H9 (cell line): ENCODE data around the gene SLC9A2. TPM values are rescaled to one million over a fixed set of nuclear protein-coding genes. Genes with fewer than 3 reads are reported as not detected.

Source experiments
- DNase-seq: peaks from one replicate; pipeline ENCODE4 v3.0.0-alpha.2; 2017
- H2AFZ ChIP-seq: one replicate; pipeline ENCODE4 v1.6.1; 2013; ENCODE audit warnings: mild to moderate bottlenecking, low read length, control low read depth, moderate library complexity
- H2AK5ac ChIP-seq: 2 replicates; pipeline ENCODE4 v1.6.1; 2013; ENCODE audit warnings: low read length, control low read depth, mixed read lengths; ENCODE audit not compliant: insufficient read length
- H2BK120ac ChIP-seq: one replicate; pipeline ENCODE4 v1.6.1; 2013; ENCODE audit warnings: low read depth, mild to moderate bottlenecking, low read length, control low read depth, inconsistent platforms; ENCODE audit not compliant: poor library complexity, severe bottlenecking
- H2BK12ac ChIP-seq: 2 replicates; pipeline ENCODE4 v1.6.1; 2013; ENCODE audit warnings: low read length, control low read depth, mixed read lengths, low read depth; ENCODE audit not compliant: insufficient read length
- H2BK15ac ChIP-seq: 2 replicates; pipeline ENCODE4 v1.6.1; 2013; ENCODE audit warnings: low read depth, low read length, control low read depth
- H2BK20ac ChIP-seq: one replicate; pipeline ENCODE4 v1.6.1; 2013; ENCODE audit warnings: low read depth, mild to moderate bottlenecking, low read length, control low read depth, inconsistent platforms; ENCODE audit not compliant: poor library complexity, severe bottlenecking
- H2BK5ac ChIP-seq: 2 replicates; pipeline ENCODE4 v1.6.1; 2013; ENCODE audit warnings: low read length, control low read depth, mixed read lengths; ENCODE audit not compliant: insufficient read length
- H3K14ac ChIP-seq: 2 replicates; pipeline ENCODE4 v1.6.1; 2013; ENCODE audit warnings: low read length, control low read depth; ENCODE audit not compliant: insufficient read depth
- H3K18ac ChIP-seq: 2 replicates; pipeline ENCODE4 v1.6.1; 2013; ENCODE audit warnings: low read depth, mild to moderate bottlenecking, mixed read lengths, low read length, control low read depth; ENCODE audit not compliant: insufficient read length
- H3K23ac ChIP-seq: 2 replicates; pipeline ENCODE4 v1.6.1; 2013; ENCODE audit warnings: low read length, control low read depth, mixed read lengths, low read depth; ENCODE audit not compliant: insufficient read length
- H3K23me2 ChIP-seq: 2 replicates; pipeline ENCODE4 v1.6.1; 2013; ENCODE audit warnings: low read depth, mild to moderate bottlenecking, mixed read lengths, low read length, control low read depth; ENCODE audit not compliant: insufficient read length, poor library complexity, severe bottlenecking
- H3K27ac ChIP-seq: 2 replicates; pipeline ENCODE4 v1.5.1; 2013; ENCODE audit warnings: low read length, control low read depth, mixed read lengths, low read depth; ENCODE audit not compliant: insufficient read length
- H3K27me3 ChIP-seq: 2 replicates; pipeline ENCODE4 v1.6.1; 2013; ENCODE audit warnings: low read length, control low read depth, inconsistent platforms; ENCODE audit not compliant: insufficient read depth
- H3K4ac ChIP-seq: 2 replicates; pipeline ENCODE4 v1.6.1; 2013; ENCODE audit warnings: low read depth, mild to moderate bottlenecking, control low read depth, inconsistent platforms, low read length, moderate library complexity
- H3K4me1 ChIP-seq: 2 replicates; pipeline ENCODE4 v1.6.1; 2013; ENCODE audit warnings: low read length, control low read depth, inconsistent platforms; ENCODE audit not compliant: insufficient read depth
- H3K4me2 ChIP-seq: 2 replicates; pipeline ENCODE4 v1.6.1; 2013; ENCODE audit warnings: low read length, control low read depth, mixed read lengths; ENCODE audit not compliant: insufficient read length, insufficient read depth
- H3K56ac ChIP-seq: 2 replicates; pipeline ENCODE4 v1.6.1; 2013; ENCODE audit warnings: low read depth, mild to moderate bottlenecking, mixed read lengths, low read length, control low read depth; ENCODE audit not compliant: insufficient read length
- H3K79me1 ChIP-seq: 2 replicates; pipeline ENCODE4 v1.6.1; 2013; ENCODE audit warnings: low read depth, mild to moderate bottlenecking, moderate library complexity, low read length, control low read depth, inconsistent platforms; ENCODE audit not compliant: insufficient read depth, poor library complexity, severe bottlenecking
- H3K79me2 ChIP-seq: 2 replicates; pipeline ENCODE4 v1.6.1; 2013; ENCODE audit warnings: low read length, control low read depth, inconsistent platforms; ENCODE audit not compliant: insufficient read depth
- H3K9ac ChIP-seq: 2 replicates; pipeline ENCODE4 v1.6.1; 2013; ENCODE audit warnings: low read length, control low read depth, mixed read lengths; ENCODE audit not compliant: insufficient read length; ENCODE audit errors: extremely low read depth
- H3K9me3 ChIP-seq: one replicate; pipeline ENCODE4 v1.6.1; 2013; ENCODE audit warnings: low read depth, low read length, inconsistent platforms; ENCODE audit not compliant: control insufficient read depth
- H3T11ph ChIP-seq: one replicate; pipeline ENCODE4 v1.6.1; 2013; ENCODE audit warnings: mild to moderate bottlenecking, low read length, control low read depth, inconsistent platforms
- H4K20me1 ChIP-seq: one replicate; pipeline ENCODE4 v1.6.1; 2013; ENCODE audit not compliant: control insufficient read depth, insufficient read length, insufficient read depth
- H4K5ac ChIP-seq: 2 replicates; pipeline ENCODE4 v1.6.1; 2013; ENCODE audit warnings: low read depth, mild to moderate bottlenecking, mixed read lengths, low read length, control low read depth; ENCODE audit not compliant: insufficient read length
- H4K8ac ChIP-seq: replicated peaks from 2 replicates; pipeline ENCODE4 v1.6.1; 2013; ENCODE audit warnings: low read length, control low read depth, mixed read lengths, low read depth; ENCODE audit not compliant: insufficient read length
- H4K91ac ChIP-seq: 2 replicates; pipeline ENCODE4 v1.6.1; 2013; ENCODE audit warnings: low read depth, mild to moderate bottlenecking, moderate library complexity, mixed read lengths, low read length, control low read depth; ENCODE audit not compliant: insufficient read length
- H3K27ac Mint-ChIP-seq, 3 experiments: 2 replicates in 2 of 3; 3 replicates in 1 of 3; pipeline ENCODE4 v1.8.0; 2020 to 2021; ENCODE audit warnings: mixed read lengths in 3 of 3, mild to moderate bottlenecking in 1 of 3, moderate library complexity in 1 of 3
- H3K27me3 Mint-ChIP-seq: 2 replicates; pipeline ENCODE4 v1.8.0; 2021; ENCODE audit warnings: low read depth, mild to moderate bottlenecking, moderate library complexity, mixed read lengths
- H3K36me3 Mint-ChIP-seq, 3 experiments: 2 replicates in 2 of 3; 3 replicates in 1 of 3; pipeline ENCODE4 v1.8.0; 2020 to 2021; ENCODE audit warnings: low read depth in 3 of 3, mixed read lengths in 3 of 3; ENCODE audit not compliant: insufficient read depth in 1 of 3
- H3K4me1 Mint-ChIP-seq, 2 experiments: 2 replicates each; pipeline ENCODE4 v1.8.0; 2020; ENCODE audit warnings: mixed read lengths in 2 of 2
- H3K4me3 Mint-ChIP-seq, 2 experiments: 2 replicates in 1 of 2; 3 replicates in 1 of 2; pipeline ENCODE4 v1.8.0; 2020 to 2021; ENCODE audit warnings: mild to moderate bottlenecking in 2 of 2, mixed read lengths in 2 of 2, moderate library complexity in 1 of 2
- H3K9me3 Mint-ChIP-seq, 2 experiments: 2 replicates in 1 of 2; 3 replicates in 1 of 2; pipeline ENCODE4 v1.8.0; 2020; ENCODE audit warnings: mild to moderate bottlenecking in 2 of 2, mixed read lengths in 2 of 2, moderate library complexity in 1 of 2
- CTCF ChIP-seq: fragments of 200-600 bp; sonication (generic); conservative IDR thresholded peaks from 3 replicates; pipeline ENCODE4 v1.8.0; 2021; ENCODE audit warnings: antibody characterized with exemption, mild to moderate bottlenecking
- WGBS: extraction: QIAGEN DNeasy Blood & Tissue Kit; methylation state at CpG from one replicate; pipeline ENCODE4 v1.1.7; 2013; ENCODE audit warnings: missing lambda C conversion rate, low lambda C conversion rate, mixed read lengths; ENCODE audit not compliant: insufficient read length; ENCODE audit errors: extremely low coverage; 5-methylcytosine and 5-hydroxymethylcytosine counted together
- total RNA-seq: library from RNA; stranded (reverse); gene quantifications from 2 replicates; pipeline ENCODE4 v1.2.1, GENCODE V29; 2021

SLC9A2 gene
- total RNA-seq, 1 experiment from 2014 or later = 0.04 TPM

GRCh38 chr2:102696463-102696862, 77.1 kb downstream of the SLC9A2 start:
- no peaks in the 10 kb centered on the region for H3K36me3 Mint-ChIP-seq
- no peak overlapping the region for H3K9ac ChIP-seq

More at GRCh38 chr2:102696463-102696862, 77.1 kb downstream of the SLC9A2 start:
- DNase-seq = no peak
- Histone ChIP-seq H4K91ac (no peak overlapping the region), H2BK20ac (no peak overlapping the region), H4K20me1 (no peaks in the 10 kb centered on the region), H2BK120ac (no peak overlapping the region), H2AK5ac (no peak overlapping the region), H2BK12ac (no peak overlapping the region), H3K23me2 (no peaks in the 10 kb centered on the region), H4K8ac (no peak overlapping the region), H2BK5ac (no peak overlapping the region), H3K27ac (no peak overlapping the region), H3K4me1 (peaks cover 2% of the 10 kb centered on the region; the same call in 1 of the 2 replicates), H3K79me2 (no peaks in the 10 kb centered on the region), H3K18ac (no peak overlapping the region), H3K27me3 (no peaks in the 10 kb centered on the region), H2AFZ (no peak overlapping the region), H3K56ac (no peak overlapping the region), H3K23ac (no peak overlapping the region), H4K5ac (no peak overlapping the region), H3K4ac (no peak overlapping the region), H3K4me2 (no peak overlapping the region), H3K14ac (no peak overlapping the region), H3T11ph (no peak overlapping the region), H2BK15ac (no peak overlapping the region), H3K79me1 (no peaks in the 10 kb centered on the region), H3K9me3 (no peaks in the 10 kb centered on the region)
- H3K4me1 Mint-ChIP-seq = peaks cover 8 to 10% of the 10 kb centered on the region in 2 experiments
- no peaks in the 10 kb centered on the region for H3K27me3 Mint-ChIP-seq
- no peak for TF ChIP-seq CTCF
- no CpG with 5 or more reads among the region's 2 CpGs for WGBS
- H3K27ac Mint-ChIP-seq = no peak overlapping the region
- no peaks in the 10 kb centered on the region for H3K9me3 Mint-ChIP-seq
- H3K4me3 Mint-ChIP-seq = no peak overlapping the region
